Upper lobe of left lung (tissue), 6 donors: ENCODE results near the gene TTC28. TPM values are rescaled to one million over a fixed set of nuclear protein-coding genes. Genes with fewer than 3 reads are reported as not detected.
A peak's percentile ranks its signal among the peaks of the same experiment; 100 is the strongest.

Experiments used
- ATAC-seq, 2 donors: fragments of 200-7000 bp; cut with Tn5 transposase; one replicate each; pipeline ENCODE4 v1.9.1; 2022; ENCODE audit warnings: mild to moderate bottlenecking in 2 of 2, moderate library complexity in 2 of 2; ENCODE audit not compliant: low FRiP score in 2 of 2
- DNase-seq, 2 donors: peaks; one replicate each; pipeline ENCODE4 v3.0.0-alpha.2; 2019 to 2020
- H3K27ac ChIP-seq, 4 donors: fragments of 200-600 bp; sonication (generic); one replicate each; pipeline ENCODE4 v1.5.1; 2016 to 2019
- H3K27me3 ChIP-seq, 4 donors: fragments of 200-600 bp; sonication (generic); one replicate each; pipeline ENCODE4 v1.5.1; 2017 to 2019
- H3K36me3 ChIP-seq, 4 donors: fragments of 200-600 bp; sonication (generic); one replicate each; pipeline ENCODE4 v1.5.1; 2016 to 2019
- H3K4me1 ChIP-seq, 4 donors: fragments of 200-600 bp; sonication (generic); one replicate each; pipeline ENCODE4 v1.5.1; 2018 to 2019
- H3K4me3 ChIP-seq, 4 donors: fragments of 200-600 bp; sonication (generic); one replicate each; pipeline ENCODE4 v1.5.1; 2017 to 2019; ENCODE audit warnings: mild to moderate bottlenecking in 2 of 4, moderate library complexity in 1 of 4
- H3K9me3 ChIP-seq, 4 donors: fragments of 200-600 bp; sonication (generic); one replicate each; pipeline ENCODE4 v1.5.1; 2018 to 2019
- EP300 ChIP-seq, 4 donors: sonication (generic); formaldehyde crosslinking; IDR thresholded peaks; one replicate each; pipeline ENCODE4 v1.5.1; 2017; ENCODE audit warnings: antibody characterized with exemption in 4 of 4, control low read depth in 2 of 4
- POLR2A ChIP-seq, 4 donors: fragments of 450-650 bp; IDR thresholded peaks; one replicate each; pipeline ENCODE4 v1.5.1; 2016 to 2017; ENCODE audit warnings: antibody characterized with exemption in 4 of 4, mild to moderate bottlenecking in 2 of 4
- POLR2AphosphoS5 ChIP-seq, 2 donors: sonication (generic); formaldehyde crosslinking; IDR thresholded peaks; one replicate each; pipeline ENCODE4 v1.5.1; 2017; ENCODE audit warnings: antibody characterized with exemption in 2 of 2
- WGBS, 2 donors: methylation state at CpG; one replicate each; pipeline ENCODE4 v1.1.5; 2017 to 2018; 5-methylcytosine and 5-hydroxymethylcytosine counted together
- total RNA-seq, 6 donors: library from RNA; depleted of rRNA in 4 of 6; stranded (reverse); fragments of >200 nt in 4 of 6; gene quantifications; one replicate each; pipeline versions ENCODE4 v1.1.0 to v1.2.1, GENCODE V29; 2016 to 2021
- TF ChIP-seq, protein P1 (sequence below), 6 experiments: fragments of 450-650 bp in 4 of 6; fragments of 200-600 bp in 2 of 6; sonication (generic) in 2 of 6; IDR thresholded peaks; one replicate each; pipeline ENCODE4 v1.5.1; 2016 to 2019; ENCODE audit warnings: antibody characterized with exemption in 6 of 6
- donor health status: DM: no; HTN: no; CAD: no; lungs with moderate emphysema.
- donor health status: DM: no; HTN: yes; CAD: no; lungs with severe emphysema.

TTC28 gene
- total RNA-seq, 6 donors from 2014 or later = 30.1 to 69.4 (median 41.4) TPM

DNA sequence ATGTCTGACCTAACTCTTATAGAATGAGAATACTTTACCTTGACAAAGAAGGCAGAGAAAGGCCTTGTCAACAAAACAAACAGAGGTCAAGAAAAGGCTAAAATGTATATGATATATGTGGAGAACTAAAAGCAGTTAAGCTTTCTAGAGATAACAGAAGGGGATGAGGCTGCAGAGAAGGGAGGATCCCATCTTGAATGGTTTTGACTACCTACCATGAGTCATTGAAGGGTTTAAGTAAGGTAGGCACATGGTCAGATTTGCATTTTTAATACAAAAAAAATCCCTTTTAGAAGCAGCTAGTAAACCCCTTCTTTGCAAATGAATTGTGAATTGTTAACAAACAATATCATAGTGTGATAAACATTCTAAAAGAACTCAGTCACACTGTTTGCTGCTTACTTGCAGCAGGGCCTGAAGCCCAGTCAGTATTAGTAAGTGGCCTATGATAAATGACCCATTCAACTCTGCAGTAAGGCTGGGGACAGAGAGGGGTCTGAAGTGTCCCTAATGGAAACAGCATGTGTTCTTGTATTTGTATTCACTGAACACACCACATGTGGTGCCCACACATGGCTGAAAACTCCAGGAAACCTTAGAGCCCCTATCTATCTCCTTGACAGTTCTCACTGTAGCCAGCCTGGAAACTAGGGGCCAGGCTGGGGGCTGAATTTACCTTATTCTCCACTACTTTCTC lies 431.8 kb downstream of the TTC28 start:
- no peak overlapping the region for H3K4me3 ChIP-seq
- TF ChIP-seq POLR2A (IDR thresholded peaks at IDR 0.05) (no peak), POLR2AphosphoS5 (IDR thresholded peaks at IDR 0.05) (no peak), EP300 (IDR thresholded peaks at IDR 0.05) (no peak)
- TF ChIP-seq, protein P1, sequence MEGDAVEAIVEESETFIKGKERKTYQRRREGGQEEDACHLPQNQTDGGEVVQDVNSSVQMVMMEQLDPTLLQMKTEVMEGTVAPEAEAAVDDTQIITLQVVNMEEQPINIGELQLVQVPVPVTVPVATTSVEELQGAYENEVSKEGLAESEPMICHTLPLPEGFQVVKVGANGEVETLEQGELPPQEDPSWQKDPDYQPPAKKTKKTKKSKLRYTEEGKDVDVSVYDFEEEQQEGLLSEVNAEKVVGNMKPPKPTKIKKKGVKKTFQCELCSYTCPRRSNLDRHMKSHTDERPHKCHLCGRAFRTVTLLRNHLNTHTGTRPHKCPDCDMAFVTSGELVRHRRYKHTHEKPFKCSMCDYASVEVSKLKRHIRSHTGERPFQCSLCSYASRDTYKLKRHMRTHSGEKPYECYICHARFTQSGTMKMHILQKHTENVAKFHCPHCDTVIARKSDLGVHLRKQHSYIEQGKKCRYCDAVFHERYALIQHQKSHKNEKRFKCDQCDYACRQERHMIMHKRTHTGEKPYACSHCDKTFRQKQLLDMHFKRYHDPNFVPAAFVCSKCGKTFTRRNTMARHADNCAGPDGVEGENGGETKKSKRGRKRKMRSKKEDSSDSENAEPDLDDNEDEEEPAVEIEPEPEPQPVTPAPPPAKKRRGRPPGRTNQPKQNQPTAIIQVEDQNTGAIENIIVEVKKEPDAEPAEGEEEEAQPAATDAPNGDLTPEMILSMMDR (IDR thresholded peaks at IDR 0.05) = no peak
- no peak for ATAC-seq
- no peak overlapping the region for H3K27ac ChIP-seq
- H3K4me1 ChIP-seq = peaks cover 0 to 21% (median 9%) of the 10 kb centered on the region in 4 donors
- no peak for DNase-seq
- no peaks in the 10 kb centered on the region for H3K36me3 ChIP-seq
- H3K27me3 ChIP-seq = no peaks in the 10 kb centered on the region
- H3K9me3 ChIP-seq = no peaks in the 10 kb centered on the region

- WGBS, 2 donors = 88 to 90% methylated on average over 5 of the region's 5 CpGs
- DNase-seq (no peak), ATAC-seq (peak in 1 of 2 donors; percentile 45)
Observed at GRCh38 chr22:28247136-28247535, 432.5 kb downstream of the TTC28 start.

DNA sequence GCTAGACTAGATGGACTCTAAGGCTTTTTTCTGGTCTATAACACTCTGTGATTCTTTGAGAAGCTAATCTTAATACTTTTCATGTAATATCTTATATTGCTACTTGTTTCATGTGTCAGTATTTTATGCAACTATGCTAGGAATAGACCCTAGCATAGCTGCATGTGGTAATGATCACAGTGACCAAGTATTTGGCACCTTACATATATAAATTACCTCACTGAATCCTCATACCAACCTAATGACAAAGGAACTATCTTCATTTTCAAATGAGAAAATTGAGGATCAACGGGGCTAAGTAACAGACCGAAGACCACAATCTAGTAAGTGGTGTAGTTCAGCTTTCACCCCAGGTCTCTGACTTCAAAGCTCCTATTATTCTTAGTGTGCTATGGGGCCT lies 433.2 kb downstream of the TTC28 start:
- DNase-seq = no peak
- Histone ChIP-seq H3K9me3 (no peaks in the 10 kb centered on the region), H3K4me1 (peaks cover 0 to 21% (median 9%) of the 10 kb centered on the region in 4 donors), H3K27me3 (no peaks in the 10 kb centered on the region), H3K36me3 (no peaks in the 10 kb centered on the region), H3K27ac (no peak overlapping the region), H3K4me3 (no peak overlapping the region)
- WGBS, 2 donors = 88 to 95% methylated on average over 2 of the region's 2 CpGs
- TF ChIP-seq EP300 (IDR thresholded peaks at IDR 0.05) (no peak), POLR2A (IDR thresholded peaks at IDR 0.05) (no peak), POLR2AphosphoS5 (IDR thresholded peaks at IDR 0.05) (no peak)
- TF ChIP-seq, protein P1 (IDR thresholded peaks at IDR 0.05) = no peak
- peak in 1 of 2 donors; percentile 68 for ATAC-seq

More at GRCh38 chr22:28247136-28247535, 432.5 kb downstream of the TTC28 start:
- Histone ChIP-seq H3K36me3 (no peaks in the 10 kb centered on the region), H3K4me1 (peaks cover 0 to 21% (median 9%) of the 10 kb centered on the region in 4 donors), H3K4me3 (no peak overlapping the region), H3K9me3 (no peaks in the 10 kb centered on the region), H3K27ac (no peak overlapping the region), H3K27me3 (no peaks in the 10 kb centered on the region)
- no peak for TF ChIP-seq POLR2A (IDR thresholded peaks at IDR 0.05)
- TF ChIP-seq POLR2AphosphoS5 (IDR thresholded peaks at IDR 0.05) = no peak
- TF ChIP-seq, protein P1 (IDR thresholded peaks at IDR 0.05) = no peak
- TF ChIP-seq EP300 (IDR thresholded peaks at IDR 0.05) = no peak

DNA sequence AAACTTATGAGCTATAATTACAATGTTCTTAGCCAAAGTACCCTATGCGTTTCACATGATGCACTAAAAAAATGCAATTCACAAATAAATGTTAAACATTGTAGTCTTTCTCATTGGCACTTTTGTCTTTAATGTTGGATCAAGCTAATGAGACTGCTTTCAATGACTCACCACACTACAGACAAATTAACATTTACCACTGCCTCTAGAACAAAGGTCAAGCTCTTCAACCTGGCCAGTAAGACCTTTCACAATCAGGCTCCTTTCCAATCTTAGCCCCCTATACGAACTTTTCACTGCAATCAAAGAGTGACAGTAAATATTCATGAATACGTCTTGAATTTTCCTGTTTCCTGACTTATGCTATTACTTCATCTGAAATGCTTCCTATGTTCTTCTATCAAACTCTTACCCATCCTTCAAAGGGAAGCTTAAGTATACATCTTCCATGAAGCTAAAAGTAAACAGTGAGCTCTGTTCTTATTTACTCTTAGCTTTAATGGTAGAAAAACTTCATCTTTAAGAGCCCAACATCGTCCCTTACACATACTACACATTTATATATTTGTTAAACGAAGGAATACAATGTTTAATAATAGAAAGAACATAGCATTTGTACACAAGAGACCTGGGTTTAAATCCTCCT lies 433.9 kb downstream of the TTC28 start:
- Histone ChIP-seq H3K27ac (no peak overlapping the region), H3K9me3 (no peaks in the 10 kb centered on the region), H3K4me1 (peaks cover 0 to 21% (median 9%) of the 10 kb centered on the region in 4 donors), H3K4me3 (no peak overlapping the region), H3K27me3 (no peaks in the 10 kb centered on the region), H3K36me3 (no peaks in the 10 kb centered on the region)
- 54 to 58% methylated on average over 5 of the region's 5 CpGs for WGBS, 2 donors
- no peak for ATAC-seq
- DNase-seq = no peak
- TF ChIP-seq POLR2AphosphoS5 (IDR thresholded peaks at IDR 0.05) (no peak), EP300 (IDR thresholded peaks at IDR 0.05) (no peak), POLR2A (IDR thresholded peaks at IDR 0.05) (no peak)
- TF ChIP-seq, protein P1 (IDR thresholded peaks at IDR 0.05) = no peak
